ENCODE data around the gene CPEB3.

- no peak for TF ChIP-seq CTCF (IDR thresholded peaks at IDR 0.05)
- no peak for TF ChIP-seq POLR2A (IDR thresholded peaks at IDR 0.05)
Measured at GRCh38 chr10:92213049-92213448, 77.8 kb downstream of the CPEB3 start.

Measured in prostate gland (tissue), 2 donors.